IMR-90 (cell line): Measurements from ENCODE around the gene SH3RF3.

Experiments
- CTCF ChIP-seq: conservative IDR thresholded peaks from 2 replicates; pipeline ENCODE4 v1.5.1; 2012; ENCODE audit warnings: mild to moderate bottlenecking, low read depth, low read length, improper control_type of control experiment
- POLR2A ChIP-seq: IDR thresholded peaks from 2 replicates; pipeline ENCODE4 v1.6.1; 2012; ENCODE audit warnings: mild to moderate bottlenecking, low read depth, low read length
- RAD21 ChIP-seq: IDR thresholded peaks from 2 replicates; pipeline ENCODE4 v1.6.1; 2012; ENCODE audit warnings: low read length, improper control_type of control experiment

- no peak for TF ChIP-seq RAD21
- TF ChIP-seq CTCF, result no peak
- TF ChIP-seq POLR2A, result no peak
Measured at GRCh38 chr2:109345091-109345490, 216.1 kb downstream of the SH3RF3 start.
